ENCODE measurements around the gene STX7.

GRCh38 chr6:132505158-132505557, 7.8 kb downstream of the STX7 start:
- TF ChIP-seq CTCF (IDR thresholded peaks at IDR 0.05 in 8 of 11, conservative IDR thresholded peaks at IDR 0.05 in 3 of 11) (no peak), POLR2A (IDR thresholded peaks at IDR 0.05) (no peak)
